SU-DHL-6 (cell line): ENCODE data around the gene CTDP1.

Experiments used
- H2AFZ ChIP-seq: fragments of 200-600 bp; sonication (generic); 2 replicates; pipeline ENCODE4 v1.6.1; 2014; ENCODE audit warnings: low read depth, mild to moderate bottlenecking, moderate library complexity, mixed read lengths, antibody characterized with exemption, low read length; ENCODE audit not compliant: severe bottlenecking
- H3F3A ChIP-seq: fragments of 200-600 bp; shearing (Covaris generic); 2 replicates; pipeline ENCODE4 v1.6.0; 2016; ENCODE audit warnings: antibody characterized with exemption, mild to moderate bottlenecking; ENCODE audit not compliant: insufficient read depth
- H3K27ac ChIP-seq: fragments of 200-600 bp; sonication (generic); 2 replicates; pipeline ENCODE4 v1.5.1; 2016; ENCODE audit warnings: low read depth, mild to moderate bottlenecking, low read length, moderate library complexity, mixed read lengths
- H3K27me3 ChIP-seq: fragments of 200-600 bp; sonication (generic), shearing (Covaris generic); 2 replicates; pipeline ENCODE4 v1.6.0; 2014; ENCODE audit warnings: mild to moderate bottlenecking, low read length
- H3K36me3 ChIP-seq: fragments of 200-600 bp; sonication (generic); 2 replicates; pipeline ENCODE4 v1.6.1; 2014; ENCODE audit warnings: mild to moderate bottlenecking, low read length, mixed read lengths
- H3K4me2 ChIP-seq: fragments of 300-600, 200-600 bp; shearing (Covaris generic), sonication (generic); 2 replicates; pipeline ENCODE4 v1.6.0; 2014; ENCODE audit warnings: low read length, low read depth, mild to moderate bottlenecking; ENCODE audit not compliant: poor library complexity, severe bottlenecking
- H3K4me3 ChIP-seq: fragments of 200-600 bp; sonication (generic); 2 replicates; pipeline ENCODE4 v1.5.1; 2014; ENCODE audit warnings: antibody characterized with exemption, low read length, mild to moderate bottlenecking, mixed read lengths; ENCODE audit not compliant: insufficient read depth, poor library complexity, severe bottlenecking
- H3K79me2 ChIP-seq: fragments of 200-600 bp; sonication (generic); 2 replicates; pipeline ENCODE4 v1.6.1; 2014; ENCODE audit warnings: mild to moderate bottlenecking, low read length, moderate library complexity; ENCODE audit not compliant: insufficient read depth
- H3K9ac ChIP-seq: fragments of 200-600 bp; sonication (generic); 2 replicates; pipeline ENCODE4 v1.7.0; 2014; ENCODE audit warnings: mild to moderate bottlenecking, low read length
- H3K9me2 ChIP-seq: fragments of 200-600 bp; sonication (generic); replicated peaks from 2 replicates; pipeline ENCODE4 v1.6.1; 2014; ENCODE audit warnings: low read length; ENCODE audit not compliant: insufficient read depth
- H3K9me3 ChIP-seq: fragments of 200-600 bp; sonication (generic); 2 replicates; pipeline ENCODE4 v1.6.1; 2014; ENCODE audit warnings: low read length, mixed read lengths; ENCODE audit not compliant: insufficient read depth
- H4K20me1 ChIP-seq: fragments of 200-600 bp; sonication (generic); 2 replicates; pipeline ENCODE4 v1.6.1; 2014; ENCODE audit warnings: low read depth, mild to moderate bottlenecking, antibody characterized with exemption, low read length, moderate library complexity, mixed read lengths
- EZH2phosphoT487 ChIP-seq: fragments of 200-600 bp; sonication (generic), shearing (Covaris generic); conservative IDR thresholded peaks from 2 replicates; pipeline ENCODE4 v1.6.1; 2018; ENCODE audit warnings: mild to moderate bottlenecking, antibody characterized with exemption, low read length, moderate library complexity, mixed read lengths
- TF ChIP-seq, protein P1 (sequence below): fragments of 200-600 bp; sonication (generic); IDR thresholded peaks from one replicate; pipeline ENCODE4 v1.5.1; 2017; ENCODE audit warnings: antibody characterized with exemption, mild to moderate bottlenecking, low read length, moderate library complexity; ENCODE audit not compliant: insufficient read depth, poor library complexity, severe bottlenecking

The CTDP1 gene

GRCh38 chr18:79634593-79635426 is 44.8 kb upstream of the CTDP1 start:
- TF ChIP-seq, protein P1, sequence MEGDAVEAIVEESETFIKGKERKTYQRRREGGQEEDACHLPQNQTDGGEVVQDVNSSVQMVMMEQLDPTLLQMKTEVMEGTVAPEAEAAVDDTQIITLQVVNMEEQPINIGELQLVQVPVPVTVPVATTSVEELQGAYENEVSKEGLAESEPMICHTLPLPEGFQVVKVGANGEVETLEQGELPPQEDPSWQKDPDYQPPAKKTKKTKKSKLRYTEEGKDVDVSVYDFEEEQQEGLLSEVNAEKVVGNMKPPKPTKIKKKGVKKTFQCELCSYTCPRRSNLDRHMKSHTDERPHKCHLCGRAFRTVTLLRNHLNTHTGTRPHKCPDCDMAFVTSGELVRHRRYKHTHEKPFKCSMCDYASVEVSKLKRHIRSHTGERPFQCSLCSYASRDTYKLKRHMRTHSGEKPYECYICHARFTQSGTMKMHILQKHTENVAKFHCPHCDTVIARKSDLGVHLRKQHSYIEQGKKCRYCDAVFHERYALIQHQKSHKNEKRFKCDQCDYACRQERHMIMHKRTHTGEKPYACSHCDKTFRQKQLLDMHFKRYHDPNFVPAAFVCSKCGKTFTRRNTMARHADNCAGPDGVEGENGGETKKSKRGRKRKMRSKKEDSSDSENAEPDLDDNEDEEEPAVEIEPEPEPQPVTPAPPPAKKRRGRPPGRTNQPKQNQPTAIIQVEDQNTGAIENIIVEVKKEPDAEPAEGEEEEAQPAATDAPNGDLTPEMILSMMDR: no peak
- TF ChIP-seq EZH2phosphoT487: no peak
- H3K4me3 ChIP-seq: no peak overlapping the region

GRCh38 chr18:79635427-79635726 is 44.2 kb upstream of the CTDP1 start:
- H4K20me1 ChIP-seq: no peaks in the 10 kb centered on the region
- H3K4me3 ChIP-seq: no peak overlapping the region
- no peaks in the 10 kb centered on the region for H3F3A ChIP-seq
- H3K79me2 ChIP-seq: no peaks in the 10 kb centered on the region
- no peaks in the 10 kb centered on the region for H3K27me3 ChIP-seq
- no peaks in the 10 kb centered on the region for H3K9me2 ChIP-seq
- no peaks in the 10 kb centered on the region; the same call in 1 of the 2 replicates for H3K9me3 ChIP-seq
- no peak overlapping the region for H2AFZ ChIP-seq
- H3K27ac ChIP-seq: no peak overlapping the region
- H3K36me3 ChIP-seq: no peaks in the 10 kb centered on the region
- H3K9ac ChIP-seq: no peak overlapping the region
- TF ChIP-seq, protein P1: no peak
- no peak for TF ChIP-seq EZH2phosphoT487
- no peak overlapping the region for H3K4me2 ChIP-seq

More at GRCh38 chr18:79634593-79635426, 44.8 kb upstream of the CTDP1 start:
- Histone ChIP-seq H2AFZ (no peak overlapping the region), H3K79me2 (no peaks in the 10 kb centered on the region), H3K4me2 (no peak overlapping the region), H4K20me1 (no peaks in the 10 kb centered on the region), H3K36me3 (no peaks in the 10 kb centered on the region), H3K9me2 (no peaks in the 10 kb centered on the region), H3K27ac (no peak overlapping the region), H3K9ac (no peak overlapping the region), H3F3A (no peaks in the 10 kb centered on the region), H3K27me3 (no peaks in the 10 kb centered on the region), H3K9me3 (no peaks in the 10 kb centered on the region; the same call in 1 of the 2 replicates)

GRCh38 chr18:79637181-79637920 is 42.3 kb upstream of the CTDP1 start:
- Histone ChIP-seq H3K9me2 (no peaks in the 10 kb centered on the region), H3F3A (no peaks in the 10 kb centered on the region), H3K36me3 (no peaks in the 10 kb centered on the region), H2AFZ (no peak overlapping the region), H3K27me3 (no peaks in the 10 kb centered on the region), H3K4me2 (no peak overlapping the region), H3K9me3 (no peaks in the 10 kb centered on the region; the same call in 1 of the 2 replicates), H3K79me2 (no peaks in the 10 kb centered on the region), H3K27ac (no peak overlapping the region), H4K20me1 (no peaks in the 10 kb centered on the region), H3K4me3 (no peak overlapping the region), H3K9ac (no peak overlapping the region)
- TF ChIP-seq, protein P1: no peak
- TF ChIP-seq EZH2phosphoT487: no peak
